Sciatic nerve (tissue), 2 donors: ENCODE data around the gene CXCL1. TPM values are rescaled to one million over a fixed set of nuclear protein-coding genes. Genes with fewer than 3 reads are reported as not detected.
A peak's percentile ranks its signal among the peaks of the same experiment; 100 is the strongest.
"Not testable (repeated sequence)": the region's sequence is repeated elsewhere in the genome, so short reads cannot be mapped to it uniquely, and the experiment has no call there.

ENCODE experiments used
- ATAC-seq: fragments of 200-7000 bp; cut with Tn5 transposase; one replicate; pipeline ENCODE4 v1.9.1; 2020; ENCODE audit warnings: mild to moderate bottlenecking, moderate library complexity
- DNase-seq: peaks from one replicate; pipeline ENCODE4 v3.0.0-alpha.2; 2020; ENCODE audit warnings: low spot score
- intact Hi-C: fragments of 100-400 bp; cut with DNase I; formaldehyde crosslinking; loops from one replicate; pipeline ENCODE4 v1.14.2; 2022
- total RNA-seq: library from RNA; stranded (reverse); fragmentation: NEBNext Ultra II Directional; extraction: Animal tissue kit (Norgen Biotek cat#: 25700); gene quantifications from one replicate; pipeline ENCODE4 v1.2.1, GENCODE V29; 2021
- donor health status: DM: no; HTN: no; CAD: no.
- donor health status: DM: no; HTN: no; CAD: no.

Gene CXCL1
- total RNA-seq, 1 donor from 2014 or later: 11.6 TPM

DNA sequence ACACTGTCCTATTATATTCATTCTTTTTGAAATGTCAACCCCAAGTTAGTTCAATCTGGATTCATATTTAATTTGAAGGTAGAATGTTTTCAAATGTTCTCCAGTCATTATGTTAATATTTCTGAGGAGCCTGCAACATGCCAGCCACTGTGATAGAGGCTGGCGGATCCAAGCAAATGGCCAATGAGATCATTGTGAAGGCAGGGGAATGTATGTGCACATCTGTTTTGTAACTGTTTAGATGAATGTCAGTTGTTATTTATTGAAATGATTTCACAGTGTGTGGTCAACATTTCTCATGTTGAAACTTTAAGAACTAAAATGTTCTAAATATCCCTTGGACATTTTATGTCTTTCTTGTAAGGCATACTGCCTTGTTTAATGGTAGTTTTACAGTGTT, 1.6 kb downstream of the CXCL1 start:
- ATAC-seq: no peak
- intact Hi-C loops: no loop called here
- DNase-seq: no peak

- ATAC-seq: no peak
- intact Hi-C loops: no loop called here
- no peak for DNase-seq
Measured at GRCh38 chr4:73871511-73872310, 2.5 kb downstream of the CXCL1 start.

- no peak for DNase-seq
- intact Hi-C loops: no loop called here
- ATAC-seq: peak; percentile 27
Measured at GRCh38 chr4:73872316-73873108, 3.3 kb downstream of the CXCL1 start.

- intact Hi-C loops: no loop called here
- no peak for DNase-seq
- no peak for ATAC-seq
Measured at GRCh38 chr4:73874386-73874785, 5.2 kb downstream of the CXCL1 start.

- DNase-seq (no peak), ATAC-seq (no peak)
- intact Hi-C loops: no loop called here
Measured at GRCh38 chr4:73875401-73875800, 6.2 kb downstream of the CXCL1 start.

DNA sequence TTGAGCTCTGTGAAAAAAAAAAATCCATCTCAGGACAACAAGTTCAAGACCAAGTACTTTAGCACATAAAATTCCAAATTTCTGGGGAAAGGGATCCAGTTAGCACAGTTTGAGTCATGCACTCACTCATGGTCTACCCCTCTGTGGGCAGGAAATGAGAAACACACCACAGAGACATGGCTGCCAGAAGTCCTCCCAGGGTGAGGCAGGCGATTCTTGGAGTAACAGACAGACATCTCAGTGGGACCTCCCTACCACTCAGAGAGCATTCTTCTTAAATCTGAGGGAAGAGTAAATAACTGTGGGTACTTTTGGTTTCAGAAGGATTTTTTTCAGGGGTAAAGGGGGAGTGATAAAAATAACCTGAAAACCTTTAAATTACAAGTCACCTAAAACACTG, 14.1 kb downstream of the CXCL1 start:
- ATAC-seq (no peak), DNase-seq (no peak)
- intact Hi-C loops: no loop called here

DNA sequence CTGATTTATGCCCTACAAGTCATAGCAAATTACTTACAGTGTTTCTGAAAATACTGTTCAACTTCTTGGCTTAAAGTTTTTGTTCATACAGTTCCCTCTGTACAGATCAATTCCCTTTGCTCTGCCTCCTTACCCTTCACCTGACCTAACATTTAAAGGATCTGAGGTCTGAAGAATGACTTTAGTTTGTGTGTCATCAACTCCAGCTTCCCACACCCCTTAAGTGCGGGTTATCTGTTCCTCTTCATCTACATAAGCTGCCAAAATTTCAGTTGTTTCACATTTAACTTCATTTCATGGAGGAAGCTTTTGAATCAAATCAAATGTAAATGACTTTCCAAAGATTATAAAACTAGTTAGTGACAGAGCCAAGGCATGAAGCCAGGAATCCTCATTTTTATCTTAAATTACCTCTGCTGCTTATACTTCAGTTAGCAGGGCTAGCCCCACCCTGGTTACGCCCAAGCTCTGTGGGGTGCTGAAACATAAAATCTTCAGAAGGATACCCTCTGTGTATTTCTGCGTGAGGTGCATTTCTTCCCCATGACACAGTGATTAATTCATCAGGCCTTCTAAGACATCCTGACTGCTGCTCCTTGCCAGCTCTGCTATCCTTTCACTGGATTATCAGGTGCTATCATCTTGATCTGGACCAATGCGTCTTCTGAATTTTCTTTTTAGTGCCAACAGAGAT, 16.5 kb downstream of the CXCL1 start:
- DNase-seq: no peak
- intact Hi-C loops: no loop called here
- no peak for ATAC-seq

DNA sequence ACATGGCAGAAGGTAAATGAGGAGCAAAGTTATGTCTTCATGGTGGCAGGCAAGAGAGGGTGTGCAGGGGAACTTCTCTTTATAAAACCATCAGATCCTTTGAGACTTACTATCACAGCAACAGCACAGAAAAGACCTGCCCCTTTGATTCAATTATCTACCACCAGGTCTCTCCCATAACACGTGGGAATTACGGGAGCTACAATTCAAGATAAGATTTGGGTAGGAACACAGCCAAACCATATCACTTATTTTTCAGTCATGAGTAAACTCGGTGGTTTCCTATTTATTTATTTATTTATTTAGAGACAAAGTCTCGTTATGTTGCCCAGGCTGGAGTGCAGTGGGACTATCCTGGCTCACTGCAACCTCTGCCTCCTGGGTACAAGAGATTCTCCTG, 22.1 kb downstream of the CXCL1 start:
- no peak for ATAC-seq
- no peak for DNase-seq
- intact Hi-C loops: no loop called here

GRCh38 chr4:73891739-73892405, 22.7 kb downstream of the CXCL1 start:
- DNase-seq: no peak
- intact Hi-C loops: no loop called here
- peak; percentile 68 for ATAC-seq

DNA sequence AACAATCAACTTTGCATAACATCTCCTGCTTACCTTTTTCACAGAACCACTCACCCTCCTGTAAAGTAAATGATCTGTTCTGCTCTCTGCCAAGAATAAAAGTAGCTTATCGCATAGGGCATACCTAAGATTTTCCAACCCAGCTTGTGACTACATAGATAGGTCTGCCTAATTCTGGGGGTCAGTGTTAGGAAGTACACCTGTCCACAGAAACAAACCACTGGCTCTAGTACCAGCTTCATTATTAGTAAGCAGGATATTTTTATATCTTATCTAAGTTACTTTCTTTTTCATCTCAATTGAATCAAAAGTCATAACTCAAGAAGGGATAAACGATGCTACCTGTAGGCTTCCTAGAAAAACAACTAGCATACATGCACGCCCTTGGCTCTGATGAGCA, 23.8 kb downstream of the CXCL1 start:
- DNase-seq: no peak
- intact Hi-C loops: no loop called here

DNA sequence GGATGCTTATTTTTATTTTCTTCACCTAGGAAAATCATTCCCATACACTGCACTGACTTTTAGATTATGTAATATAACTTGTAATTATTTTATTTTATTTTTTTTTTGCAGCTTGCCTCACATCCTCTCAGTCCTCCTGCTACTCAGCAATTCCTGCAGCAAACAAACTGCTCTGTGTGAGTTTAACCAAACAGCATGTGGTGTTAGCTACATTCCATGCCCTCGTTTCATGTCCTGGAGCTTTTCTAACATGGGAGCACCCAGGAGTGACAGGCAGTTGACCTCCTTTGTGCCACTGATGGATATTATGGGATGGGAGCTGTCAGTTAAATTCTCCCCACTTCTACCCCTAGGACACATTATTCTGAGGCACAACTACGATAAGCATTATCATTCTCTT, 24.8 kb downstream of the CXCL1 start:
- DNase-seq (no peak), ATAC-seq (no peak)
- intact Hi-C loops: no loop called here

More for the DNA sequence above, 23.8 kb downstream of the CXCL1 start:
- no peak for ATAC-seq

- ATAC-seq: no peak
- intact Hi-C loops: no loop called here
Measured at GRCh38 chr4:73895201-73896175, 26.3 kb downstream of the CXCL1 start.

DNA sequence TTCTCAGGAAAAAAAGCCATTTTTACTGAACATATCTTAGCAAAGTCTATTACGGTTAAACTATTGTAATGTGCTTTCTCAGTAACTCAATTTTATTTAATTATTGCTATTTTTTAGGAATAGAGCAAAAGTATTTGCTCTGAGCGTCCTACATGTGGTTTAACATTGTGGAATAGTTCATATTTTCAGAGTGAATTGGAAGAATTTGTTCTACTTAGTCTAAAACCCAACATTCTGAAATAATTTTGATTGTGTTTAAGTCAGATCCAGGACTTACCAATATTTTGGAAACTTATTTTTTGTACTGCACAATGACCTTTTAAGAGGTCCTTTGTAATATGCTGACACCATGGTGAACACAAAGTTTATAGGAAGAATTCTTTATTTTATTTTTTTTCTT, 27.2 kb downstream of the CXCL1 start:
- DNase-seq (no peak), ATAC-seq (no peak)
- intact Hi-C loops: no loop called here

More at GRCh38 chr4:73895201-73896175, 26.3 kb downstream of the CXCL1 start:
- no peak for DNase-seq

- ATAC-seq: peak; percentile 94
Measured at GRCh38 chr4:73897380-73898136, 28.4 kb downstream of the CXCL1 start.

DNA sequence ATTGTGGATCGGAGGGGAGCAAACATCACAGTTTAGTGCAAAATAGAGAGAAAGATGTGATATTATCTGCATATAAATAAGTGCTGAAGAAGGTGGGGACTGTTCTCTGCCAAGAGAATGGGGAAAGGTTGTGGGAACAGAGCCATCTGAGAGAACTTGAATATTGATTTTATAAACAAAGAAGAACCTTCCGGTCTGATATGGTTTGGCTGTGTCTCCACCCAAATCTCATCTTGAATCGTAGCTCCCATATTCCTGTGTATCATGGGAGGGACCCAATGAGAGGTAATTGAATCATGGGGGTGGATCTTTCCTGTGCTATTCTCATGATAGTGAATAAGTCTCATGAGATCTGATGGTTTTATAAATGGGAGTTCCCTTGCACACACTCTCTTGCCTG, 30.1 kb downstream of the CXCL1 start:
- DNase-seq, intact Hi-C loops, ATAC-seq: not testable (repeated sequence)

More at GRCh38 chr4:73897380-73898136, 28.4 kb downstream of the CXCL1 start:
- intact Hi-C loops: no loop called here
- DNase-seq: no peak

DNA sequence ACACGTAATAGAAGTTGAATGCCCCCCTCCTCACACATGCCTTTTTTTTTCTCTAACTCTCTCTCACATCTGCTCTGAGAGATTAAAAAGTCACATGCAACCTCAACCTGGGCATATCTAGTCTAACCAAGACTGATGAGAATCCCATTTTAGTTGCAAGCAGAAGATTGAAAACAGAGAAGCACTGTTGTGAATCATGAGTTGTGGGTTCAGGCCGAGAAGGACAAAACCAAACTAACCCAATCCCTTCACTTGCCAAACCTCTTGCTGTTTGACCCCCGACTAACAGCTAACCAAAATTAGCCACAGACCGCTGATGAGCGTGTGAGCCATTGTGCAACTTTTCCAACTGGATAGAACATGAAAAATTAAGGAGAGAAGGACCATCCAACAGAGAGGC, 31.8 kb downstream of the CXCL1 start:
- DNase-seq: no peak
- ATAC-seq: no peak
- intact Hi-C loops: no loop called here

DNA sequence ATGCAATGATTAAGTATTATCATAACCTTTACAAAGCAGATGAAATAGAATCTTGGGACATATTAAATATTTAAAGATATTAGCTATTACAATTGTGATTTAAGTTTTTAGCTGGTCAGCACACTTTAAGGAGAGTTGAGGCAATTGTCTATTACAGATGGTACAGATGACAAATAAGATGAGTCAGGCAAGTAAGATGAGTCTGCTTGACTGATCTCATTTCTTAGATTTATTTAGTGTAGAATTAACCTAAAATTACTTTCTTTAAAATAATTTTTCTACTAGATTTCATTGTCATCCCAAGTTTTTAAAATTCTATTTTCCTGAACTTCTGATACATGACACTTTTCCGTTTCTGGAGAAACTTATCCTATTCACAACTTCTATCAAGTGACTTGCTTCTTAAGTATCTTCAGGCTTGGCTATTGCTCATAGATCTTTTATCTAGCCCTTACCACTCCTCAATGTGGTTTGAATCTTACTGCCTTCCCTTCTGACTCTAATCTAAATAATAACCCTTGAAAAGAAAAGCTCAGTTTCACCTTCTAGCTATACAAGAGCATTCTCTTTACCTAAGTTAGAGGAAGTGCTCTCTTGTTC, 32.9 kb downstream of the CXCL1 start:
- DNase-seq: no peak
- intact Hi-C loops: no loop called here
- no peak for ATAC-seq
